Fibroblast of villous mesenchyme (primary cell): ENCODE measurements around the gene NSG2. TPM values are rescaled to one million over a fixed set of nuclear protein-coding genes. Genes with fewer than 3 reads are reported as not detected.
"Not testable (repeated sequence)": the region's sequence is repeated elsewhere in the genome, so short reads cannot be mapped to it uniquely, and the experiment has no call there.

Experiments
- DNase-seq: peaks from one replicate; pipeline ENCODE4 v3.0.0-alpha.2; 2010; ENCODE audit warnings: low read depth
- H3K4me3 ChIP-seq: 2 replicates; pipeline ENCODE4 v1.5.1; 2011; ENCODE audit warnings: low read depth, mild to moderate bottlenecking, low read length
- total RNA-seq: library from RNA; depleted of rRNA; stranded (reverse); fragments of >200 nt; gene quantifications from 2 replicates; pipeline ENCODE4 v1.2.3, GENCODE V29; 2012
- TF ChIP-seq, protein P1 (sequence below): IDR thresholded peaks from 2 replicates; pipeline ENCODE4 v1.5.1; 2012; ENCODE audit warnings: low read depth, mild to moderate bottlenecking, low read length; ENCODE audit not compliant: insufficient read depth

NSG2 gene
- total RNA-seq, 1 donor, result under 0.01 TPM

GRCh38 chr5:174097486-174098185 is 52.1 kb downstream of the NSG2 start:
- no peak overlapping the region for H3K4me3 ChIP-seq
- TF ChIP-seq, protein P1, sequence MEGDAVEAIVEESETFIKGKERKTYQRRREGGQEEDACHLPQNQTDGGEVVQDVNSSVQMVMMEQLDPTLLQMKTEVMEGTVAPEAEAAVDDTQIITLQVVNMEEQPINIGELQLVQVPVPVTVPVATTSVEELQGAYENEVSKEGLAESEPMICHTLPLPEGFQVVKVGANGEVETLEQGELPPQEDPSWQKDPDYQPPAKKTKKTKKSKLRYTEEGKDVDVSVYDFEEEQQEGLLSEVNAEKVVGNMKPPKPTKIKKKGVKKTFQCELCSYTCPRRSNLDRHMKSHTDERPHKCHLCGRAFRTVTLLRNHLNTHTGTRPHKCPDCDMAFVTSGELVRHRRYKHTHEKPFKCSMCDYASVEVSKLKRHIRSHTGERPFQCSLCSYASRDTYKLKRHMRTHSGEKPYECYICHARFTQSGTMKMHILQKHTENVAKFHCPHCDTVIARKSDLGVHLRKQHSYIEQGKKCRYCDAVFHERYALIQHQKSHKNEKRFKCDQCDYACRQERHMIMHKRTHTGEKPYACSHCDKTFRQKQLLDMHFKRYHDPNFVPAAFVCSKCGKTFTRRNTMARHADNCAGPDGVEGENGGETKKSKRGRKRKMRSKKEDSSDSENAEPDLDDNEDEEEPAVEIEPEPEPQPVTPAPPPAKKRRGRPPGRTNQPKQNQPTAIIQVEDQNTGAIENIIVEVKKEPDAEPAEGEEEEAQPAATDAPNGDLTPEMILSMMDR, result no peak
- no peak for DNase-seq

DNA sequence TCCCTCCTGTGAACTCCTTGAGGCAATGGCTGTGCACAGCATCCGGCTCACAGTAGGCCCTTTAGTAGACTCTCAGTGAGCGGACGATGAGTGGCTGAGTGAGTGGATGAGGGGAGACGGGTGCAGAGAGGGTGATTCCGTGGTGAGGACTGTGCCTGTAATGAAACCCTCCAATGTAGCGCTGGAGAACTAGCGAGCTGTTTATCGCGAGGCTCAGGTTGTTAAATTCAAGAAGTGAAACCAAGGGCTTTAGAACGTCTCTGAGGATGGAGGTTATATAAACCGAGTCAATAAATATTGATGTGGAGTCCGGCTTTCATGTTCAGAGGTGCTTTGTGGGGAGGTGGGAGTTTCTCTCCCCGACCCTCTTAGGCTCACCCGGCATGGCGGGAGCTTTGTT is 53.2 kb downstream of the NSG2 start:
- no peak overlapping the region for H3K4me3 ChIP-seq
- DNase-seq, result no peak
- TF ChIP-seq, protein P1, result no peak

GRCh38 chr5:174100490-174100889 is 55.0 kb downstream of the NSG2 start:
- H3K4me3 ChIP-seq, result no peak overlapping the region
- TF ChIP-seq, protein P1, result no peak
- DNase-seq, result no peak

DNA sequence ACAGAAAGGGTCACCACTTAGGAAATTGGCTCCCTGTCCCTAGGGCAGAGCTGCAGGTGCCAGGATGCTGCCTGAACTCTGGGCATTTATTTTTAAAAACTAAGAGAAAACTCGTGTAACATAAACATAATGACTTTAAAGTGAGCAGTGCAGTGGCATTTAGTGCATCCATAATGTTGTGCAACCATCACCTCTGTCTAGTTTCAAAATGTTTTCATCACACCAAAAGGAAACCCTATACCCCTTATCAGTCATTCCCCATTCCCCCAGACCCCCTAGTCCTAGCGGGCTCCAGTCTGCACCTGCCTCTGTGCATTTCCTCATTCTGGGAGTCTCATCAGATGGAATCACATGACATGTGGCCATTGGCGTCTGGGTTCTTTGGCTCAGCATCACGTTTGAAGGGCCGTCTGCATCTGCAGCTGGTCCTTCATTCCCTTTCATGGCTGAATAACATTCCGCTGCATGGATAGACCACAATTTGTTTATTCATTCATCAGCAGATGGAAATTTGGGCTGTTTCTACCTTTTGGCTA is 55.8 kb downstream of the NSG2 start:
- no peak for DNase-seq
- H3K4me3 ChIP-seq, result no peak overlapping the region
- TF ChIP-seq, protein P1, result no peak

DNA sequence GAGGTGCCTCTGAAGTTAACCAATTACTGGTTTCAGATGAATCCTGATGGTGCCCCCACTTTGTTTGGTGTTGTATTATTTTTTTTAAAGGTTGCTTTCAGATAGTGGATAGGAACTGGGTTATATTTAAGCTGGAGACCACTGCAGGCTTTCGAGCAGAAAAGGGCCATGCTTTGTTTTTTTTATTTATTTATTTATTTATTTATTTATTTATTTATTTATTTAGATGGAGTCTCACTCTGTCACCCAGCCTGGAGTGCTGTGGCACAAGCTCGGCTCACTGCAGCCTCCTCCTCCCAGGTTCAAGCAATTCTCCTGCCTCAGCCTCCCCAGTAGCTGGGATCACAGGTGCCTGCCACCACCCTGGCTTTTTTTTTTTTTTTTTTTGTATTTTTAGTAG is 57.1 kb downstream of the NSG2 start:
- H3K4me3 ChIP-seq, DNase-seq: not testable (repeated sequence)

- H3K4me3 ChIP-seq, result no peak overlapping the region
- TF ChIP-seq, protein P1, result no peak
- DNase-seq, result no peak
These were observed 61.6 kb downstream of the NSG2 start for GRCh38 chr5:174106997-174107655.

DNA sequence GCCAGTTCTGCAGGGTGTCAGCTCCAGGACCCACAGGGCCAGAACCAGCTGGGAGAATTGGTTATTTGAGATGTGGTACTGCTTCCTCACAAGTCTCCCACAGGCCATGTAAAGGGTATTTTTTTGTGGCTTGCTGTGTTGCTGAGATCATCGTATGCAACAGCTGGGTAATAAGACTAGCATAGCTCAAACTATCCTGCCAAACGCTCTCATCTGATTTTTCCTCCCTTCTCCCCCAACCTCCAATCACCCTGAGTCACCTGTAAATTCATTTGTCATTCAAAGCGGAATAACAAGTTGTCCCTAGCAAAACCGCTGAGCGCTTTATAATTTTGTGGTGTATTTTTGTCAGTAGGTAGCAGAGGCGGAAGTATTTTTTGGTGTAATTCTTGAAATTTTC is 63.2 kb downstream of the NSG2 start:
- TF ChIP-seq, protein P1, result no peak
- no peak for DNase-seq
- H3K4me3 ChIP-seq, result no peak overlapping the region
